Activated CD4-positive, alpha-beta T cell treated with anti-CD3 and anti-CD28 coated beads for 1 hour (primary cell): ENCODE results near the gene POLE.

Experiments
- DNase-seq: peaks from one replicate; pipeline ENCODE4 v3.0.0-alpha.2; 2020

POLE gene

GRCh38 chr12:132648616-132649225 lies 38.4 kb downstream of the POLE start:
- no peak for DNase-seq

- DNase-seq: no peak
These were observed 39.3 kb downstream of the POLE start for GRCh38 chr12:132647858-132648257.

GRCh38 chr12:132646850-132647249 lies 40.3 kb downstream of the POLE start:
- DNase-seq: no peak

GRCh38 chr12:132642846-132643835 lies 44.0 kb downstream of the POLE start:
- DNase-seq: no peak

- no peak for DNase-seq
These were observed 45.1 kb downstream of the POLE start for GRCh38 chr12:132641811-132642650.

- DNase-seq: no peak
These were observed 46.2 kb downstream of the POLE start for GRCh38 chr12:132640936-132641335.

GRCh38 chr12:132639956-132640520 lies 47.1 kb downstream of the POLE start:
- no peak for DNase-seq

- no peak for DNase-seq
These were observed 48.4 kb downstream of the POLE start for GRCh38 chr12:132638541-132639408.

- DNase-seq: no peak
These were observed 49.3 kb downstream of the POLE start for GRCh38 chr12:132637811-132638210.

GRCh38 chr12:132635076-132635955 lies 51.8 kb downstream of the POLE start:
- DNase-seq: no peak

GRCh38 chr12:132634411-132634990 lies 52.6 kb downstream of the POLE start:
- no peak for DNase-seq

GRCh38 chr12:132633901-132634300 lies 53.2 kb downstream of the POLE start:
- no peak for DNase-seq

GRCh38 chr12:132633398-132633797 lies 53.7 kb downstream of the POLE start:
- no peak for DNase-seq

- DNase-seq: no peak
These were observed 54.5 kb downstream of the POLE start for GRCh38 chr12:132632521-132633228.

- DNase-seq: no peak
These were observed 55.5 kb downstream of the POLE start for GRCh38 chr12:132631666-132632065.

GRCh38 chr12:132630672-132631071 lies 56.5 kb downstream of the POLE start:
- no peak for DNase-seq

GRCh38 chr12:132629330-132629729 lies 57.8 kb downstream of the POLE start:
- no peak for DNase-seq

- no peak for DNase-seq
These were observed 61.3 kb downstream of the POLE start for GRCh38 chr12:132625731-132626430.
